A549 (cell line): ENCODE measurements around the gene AFF3. TPM values are rescaled to one million over a fixed set of nuclear protein-coding genes. Genes with fewer than 3 reads are reported as not detected.

Source experiments
- ATAC-seq, 2 experiments: fragments of 200-7000 bp in 1 of 2; fragments of >200 bp in 1 of 2; cut with Nextera tagmentation in 1 of 2; cut with Tn5 transposase in 1 of 2; 3 replicates each; pipeline versions ENCODE4 v1.8.0 to v1.9.1; 2018 to 2020; ENCODE audit warnings: mild to moderate bottlenecking in 1 of 2, moderate library complexity in 1 of 2
- CTCF ChIA-PET: fragments of 300-600 bp; sonication (Branson Sonifier 250); formaldehyde crosslinking; extraction: SDS; loops from one replicate; lab custom pipeline; 2021; ENCODE audit warnings: antibody characterized with exemption, inconsistent platforms; lab: Yijun Ruan, JAX
- POLR2A ChIA-PET: fragments of 350-600 bp; formaldehyde crosslinking; extraction: SDS; loops from one replicate; lab custom pipeline; 2021; ENCODE audit warnings: antibody characterized with exemption, inconsistent platforms; lab: Yijun Ruan, JAX
- DNase-seq, 2 experiments: peaks; one replicate each; pipeline versions ENCODE4 v3.0.0 to v3.0.0-alpha.2; 2011 to 2016; ENCODE audit warnings: low read depth in 1 of 2, low spot score in 1 of 2
- FAIRE-seq: peaks from 2 replicates; lab custom pipeline; 2011; peaks lifted over from hg19 to GRCh38; lab: Jason Lieb, UNC
- H3K27ac ChIP-seq, 2 experiments: fragments of >200 bp; sonication (Bioruptor Twin); formaldehyde crosslinking; 3 replicates each; pipeline ENCODE4 v1.5.1; 2016 to 2017
- H3K4me1 ChIP-seq: fragments of >200 bp; sonication (Bioruptor Twin); formaldehyde crosslinking; 3 replicates; pipeline ENCODE4 v1.6.1; 2016
- H3K4me2 ChIP-seq: fragments of >200 bp; sonication (Bioruptor Twin); formaldehyde crosslinking; 3 replicates; pipeline ENCODE4 v1.6.1; 2016
- H3K4me3 ChIP-seq: fragments of >200 bp; sonication (Bioruptor Twin); formaldehyde crosslinking; 3 replicates; pipeline ENCODE4 v1.5.1; 2016
- H3K9me3 ChIP-seq: fragments of >200 bp; sonication (Bioruptor Twin); formaldehyde crosslinking; 3 replicates; pipeline ENCODE4 v1.6.1; 2016
- CBX2 ChIP-seq: fragments of 200-600 bp; sonication (generic); IDR thresholded peaks from 2 replicates; pipeline ENCODE4 v1.6.1; 2016; ENCODE audit warnings: low read depth, mild to moderate bottlenecking, borderline replicate concordance
- CHD4 ChIP-seq: fragments of 200-600 bp; sonication (generic); IDR thresholded peaks from 2 replicates; pipeline ENCODE4 v1.6.1; 2016; ENCODE audit warnings: antibody characterized with exemption, mild to moderate bottlenecking, borderline replicate concordance
- ELK1 ChIP-seq: fragments of 150-350 bp; IDR thresholded peaks from 2 replicates; pipeline ENCODE4 v1.6.1; 2014; ENCODE audit warnings: low read depth, mild to moderate bottlenecking, low read length
- FOSB ChIP-seq: fragments of 250-450 bp; sonication (Bioruptor Pico); IDR thresholded peaks from 2 replicates; pipeline ENCODE4 v1.5.0; 2020; ENCODE audit warnings: mild to moderate bottlenecking, moderate library complexity
- FOXS1 ChIP-seq: fragments of 250-450 bp; sonication (Bioruptor Pico); IDR thresholded peaks from 2 replicates; pipeline ENCODE4 v1.5.0; 2020; ENCODE audit warnings: mild to moderate bottlenecking, moderate library complexity
- HMGXB4 ChIP-seq: fragments of 250-450 bp; sonication (Bioruptor Pico); IDR thresholded peaks from 2 replicates; pipeline ENCODE4 v1.5.0; 2021; ENCODE audit warnings: mild to moderate bottlenecking, moderate library complexity, borderline replicate concordance
- HOXA7 ChIP-seq: fragments of 250-450 bp; sonication (Bioruptor Pico); IDR thresholded peaks from 2 replicates; pipeline ENCODE4 v1.5.0; 2020; ENCODE audit warnings: mild to moderate bottlenecking, moderate library complexity
- HOXB13 ChIP-seq: fragments of 250-450 bp; sonication (Bioruptor Pico); IDR thresholded peaks from 2 replicates; pipeline ENCODE4 v1.5.0; 2020; ENCODE audit warnings: low read depth, mild to moderate bottlenecking, moderate library complexity
- MAZ ChIP-seq: fragments of 150-350 bp; IDR thresholded peaks from 2 replicates; pipeline ENCODE4 v1.6.1; 2014; ENCODE audit warnings: antibody characterized with exemption, low read depth, low read length, borderline replicate concordance
- PHF8 ChIP-seq: fragments of 200-600 bp; sonication (generic); IDR thresholded peaks from 2 replicates; pipeline ENCODE4 v1.6.1; 2016; ENCODE audit warnings: low read depth, mild to moderate bottlenecking, antibody characterized with exemption, moderate library complexity, borderline replicate concordance
- POLR2AphosphoS2 ChIP-seq: conservative IDR thresholded peaks from 2 replicates; pipeline ENCODE4 v1.6.1; 2012; ENCODE audit warnings: low read length, improper control_type of control experiment, inconsistent platforms
- RCOR1 ChIP-seq: fragments of 150-350 bp; IDR thresholded peaks from 2 replicates; pipeline ENCODE4 v1.6.1; 2014; ENCODE audit warnings: antibody characterized with exemption, low read length, low read depth
- RFX5 ChIP-seq: fragments of 450-650 bp; IDR thresholded peaks from 2 replicates; pipeline ENCODE4 v1.7.1; 2014; ENCODE audit warnings: antibody characterized with exemption, mild to moderate bottlenecking, moderate library complexity
- RNF2 ChIP-seq: fragments of 200-600 bp; sonication (generic); IDR thresholded peaks from 2 replicates; pipeline ENCODE4 v1.6.1; 2016; ENCODE audit warnings: low read depth, mild to moderate bottlenecking, antibody characterized with exemption, moderate library complexity, borderline replicate concordance
- SMC3 ChIP-seq: fragments of >200 bp; sonication (Bioruptor Twin); formaldehyde crosslinking; IDR thresholded peaks from 3 replicates; pipeline ENCODE4 v1.6.1; 2018; ENCODE audit warnings: inconsistent platforms
- ZFP36 ChIP-seq: fragments of 450-650 bp; IDR thresholded peaks from 2 replicates; pipeline ENCODE4 v1.6.1; 2014; ENCODE audit warnings: borderline replicate concordance; ENCODE audit not compliant: partially characterized antibody
- WGBS: methylation state at CpG from one replicate; pipeline ENCODE4 v1.1.6; 2017; ENCODE audit errors: missing lambda C conversion rate; 5-methylcytosine and 5-hydroxymethylcytosine counted together
- polyA plus RNA-seq, 4 experiments: library from polyadenylated mRNA; depleted of rRNA in 3 of 4; stranded (reverse); fragments of >200 nt; fragmentation: RNase III in 1 of 4; extraction: RNeasy Plus Mini Kit Qiagen cat#74134 plus additional on column Dnase treatment in 1 of 4; gene quantifications; 2 replicates in 3 of 4; 3 replicates in 1 of 4; pipeline ENCODE4 v1.2.3, GENCODE V29; 2011 to 2017

The AFF3 gene
- polyA plus RNA-seq, 2 of the 4 experiments (the other 2 are of a cell fraction), result not detected

- H3K4me1 ChIP-seq, result peaks cover 4% of the 10 kb centered on the region; the same call in 1 of the 3 replicates
- no peaks in the 10 kb centered on the region for H3K9me3 ChIP-seq
- no peak for ATAC-seq
- CTCF ChIA-PET, result interaction anchor here (1.0 kb wide), 1 partner anchor 11 kb away, joined by 3 read pairs; no protein-coding TSS in a partner anchor
- DNase-seq, result no peak
- no peak overlapping the region for H3K4me2 ChIP-seq
- TF ChIP-seq RNF2, result no peak
- TF ChIP-seq PHF8, result no peak
- TF ChIP-seq HMGXB4 (CRISPR knock-in tag), result no peak
- no peak for TF ChIP-seq ELK1
- TF ChIP-seq MAZ, result no peak
- no peak for TF ChIP-seq CBX2
- no peak for TF ChIP-seq HOXB13 (CRISPR knock-in tag)
- TF ChIP-seq HOXA7, result no peak
- H3K27ac ChIP-seq, result no peak overlapping the region
- no peak for FAIRE-seq
- 10% methylated on average over 6 of the region's 6 CpGs for WGBS
- POLR2A ChIA-PET, result no interaction called here
- H3K4me3 ChIP-seq, result no peak overlapping the region
Measured at GRCh38 chr2:100107906-100108647, 34.3 kb downstream of the AFF3 start.

- ATAC-seq, result no peak
- Histone ChIP-seq H3K4me3 (no peak overlapping the region), H3K27ac (no peak overlapping the region), H3K4me1 (peaks cover 4% of the 10 kb centered on the region; the same call in 1 of the 3 replicates), H3K4me2 (no peak overlapping the region), H3K9me3 (no peaks in the 10 kb centered on the region)
- FAIRE-seq, result no peak
- POLR2A ChIA-PET, result no interaction called here
- 7% methylated on average over 1 of the region's 1 CpG for WGBS
- DNase-seq, result no peak
- TF ChIP-seq RNF2 (no peak), ZFP36 (no peak), POLR2AphosphoS2 (no peak), FOXS1 (no peak), SMC3 (no peak), RFX5 (no peak), RCOR1 (no peak), CHD4 (no peak)
- CTCF ChIA-PET, result interaction anchor here (1.0 kb wide), 1 partner anchor 11 kb away, joined by 3 read pairs; no protein-coding TSS in a partner anchor
Measured at GRCh38 chr2:100107440-100107839, 35.0 kb downstream of the AFF3 start.

- ATAC-seq (no peak), DNase-seq (no peak), FAIRE-seq (no peak)
- Histone ChIP-seq H3K27ac (no peak overlapping the region), H3K4me3 (no peak overlapping the region), H3K4me2 (no peak overlapping the region), H3K9me3 (no peaks in the 10 kb centered on the region), H3K4me1 (peaks cover 4% of the 10 kb centered on the region; the same call in 1 of the 3 replicates)
- WGBS, result 49% methylated on average over 9 of the region's 9 CpGs
- CTCF ChIA-PET, result no interaction called here
- TF ChIP-seq FOSB, result no peak
- POLR2A ChIA-PET, result no interaction called here
Measured at GRCh38 chr2:100106460-100106859, 35.9 kb downstream of the AFF3 start.
